VCaP (cell line): ENCODE data around the gene NPTXR.

Experiments
- H3K27ac ChIP-seq: fragments of 450-650 bp; 2 replicates; pipeline ENCODE4 v1.5.1; 2017
- TF ChIP-seq, protein P1 (sequence below): fragments of 450-650 bp; conservative IDR thresholded peaks from 2 replicates; pipeline ENCODE4 v1.5.1; 2017; ENCODE audit warnings: mild to moderate bottlenecking, moderate library complexity

NPTXR gene

DNA sequence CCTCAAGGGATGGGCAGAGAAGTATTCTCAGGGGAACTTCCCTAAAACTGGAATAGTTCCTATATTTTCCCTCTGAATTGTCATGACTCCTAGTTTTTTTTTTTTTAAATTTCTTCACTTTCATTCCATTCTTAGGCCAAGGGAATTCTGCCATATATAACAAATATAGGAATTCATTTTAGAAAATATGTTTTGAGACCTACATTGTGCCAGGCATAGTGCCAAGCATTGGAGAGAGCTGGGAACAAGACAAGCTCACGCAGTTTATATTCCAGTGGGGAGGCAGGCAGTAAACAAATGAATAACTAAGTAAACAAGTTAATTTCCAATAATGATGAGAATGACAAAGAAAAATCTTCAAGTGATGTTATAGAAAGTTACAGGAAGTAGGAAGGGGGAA, 2.6 kb upstream of the NPTXR start:
- no peak overlapping the region for H3K27ac ChIP-seq
- TF ChIP-seq, protein P1, sequence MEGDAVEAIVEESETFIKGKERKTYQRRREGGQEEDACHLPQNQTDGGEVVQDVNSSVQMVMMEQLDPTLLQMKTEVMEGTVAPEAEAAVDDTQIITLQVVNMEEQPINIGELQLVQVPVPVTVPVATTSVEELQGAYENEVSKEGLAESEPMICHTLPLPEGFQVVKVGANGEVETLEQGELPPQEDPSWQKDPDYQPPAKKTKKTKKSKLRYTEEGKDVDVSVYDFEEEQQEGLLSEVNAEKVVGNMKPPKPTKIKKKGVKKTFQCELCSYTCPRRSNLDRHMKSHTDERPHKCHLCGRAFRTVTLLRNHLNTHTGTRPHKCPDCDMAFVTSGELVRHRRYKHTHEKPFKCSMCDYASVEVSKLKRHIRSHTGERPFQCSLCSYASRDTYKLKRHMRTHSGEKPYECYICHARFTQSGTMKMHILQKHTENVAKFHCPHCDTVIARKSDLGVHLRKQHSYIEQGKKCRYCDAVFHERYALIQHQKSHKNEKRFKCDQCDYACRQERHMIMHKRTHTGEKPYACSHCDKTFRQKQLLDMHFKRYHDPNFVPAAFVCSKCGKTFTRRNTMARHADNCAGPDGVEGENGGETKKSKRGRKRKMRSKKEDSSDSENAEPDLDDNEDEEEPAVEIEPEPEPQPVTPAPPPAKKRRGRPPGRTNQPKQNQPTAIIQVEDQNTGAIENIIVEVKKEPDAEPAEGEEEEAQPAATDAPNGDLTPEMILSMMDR = no peak

DNA sequence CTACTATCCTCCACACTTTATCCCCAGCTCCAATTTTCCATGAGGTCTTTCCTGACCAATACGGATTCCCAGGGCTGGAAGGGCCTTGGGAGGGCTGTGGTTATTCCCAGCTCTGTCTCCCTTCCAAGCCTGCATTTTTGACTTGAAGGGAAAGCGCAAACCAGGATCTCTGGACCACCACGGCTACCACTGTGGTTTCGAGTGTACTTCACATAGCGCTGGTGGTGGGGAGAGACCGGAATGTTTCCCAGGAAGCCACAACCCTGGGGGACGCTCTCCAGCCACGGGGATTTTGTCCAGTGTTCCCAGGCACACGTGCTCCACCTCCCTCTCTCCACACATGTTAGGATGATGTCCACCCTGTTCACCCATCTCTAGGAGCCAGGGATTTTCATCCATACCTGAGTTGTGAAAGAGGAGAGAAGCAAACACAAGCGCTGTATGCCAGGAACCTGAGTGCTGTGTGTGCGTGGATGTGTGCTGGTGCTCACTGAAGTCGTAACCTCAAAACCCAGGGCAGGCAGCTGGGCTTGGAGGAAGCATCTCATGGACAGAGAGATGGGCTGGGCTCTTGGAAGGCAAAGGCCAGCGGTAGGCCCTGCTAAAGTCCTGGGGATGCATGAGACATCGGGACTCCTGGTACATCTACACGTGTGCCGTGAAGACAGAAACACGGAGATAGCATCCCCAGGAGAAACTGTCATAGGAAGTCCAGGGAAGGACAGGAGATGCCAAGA, 1.3 kb upstream of the NPTXR start:
- H3K27ac ChIP-seq = no peak overlapping the region
- TF ChIP-seq, protein P1 = no peak

DNA sequence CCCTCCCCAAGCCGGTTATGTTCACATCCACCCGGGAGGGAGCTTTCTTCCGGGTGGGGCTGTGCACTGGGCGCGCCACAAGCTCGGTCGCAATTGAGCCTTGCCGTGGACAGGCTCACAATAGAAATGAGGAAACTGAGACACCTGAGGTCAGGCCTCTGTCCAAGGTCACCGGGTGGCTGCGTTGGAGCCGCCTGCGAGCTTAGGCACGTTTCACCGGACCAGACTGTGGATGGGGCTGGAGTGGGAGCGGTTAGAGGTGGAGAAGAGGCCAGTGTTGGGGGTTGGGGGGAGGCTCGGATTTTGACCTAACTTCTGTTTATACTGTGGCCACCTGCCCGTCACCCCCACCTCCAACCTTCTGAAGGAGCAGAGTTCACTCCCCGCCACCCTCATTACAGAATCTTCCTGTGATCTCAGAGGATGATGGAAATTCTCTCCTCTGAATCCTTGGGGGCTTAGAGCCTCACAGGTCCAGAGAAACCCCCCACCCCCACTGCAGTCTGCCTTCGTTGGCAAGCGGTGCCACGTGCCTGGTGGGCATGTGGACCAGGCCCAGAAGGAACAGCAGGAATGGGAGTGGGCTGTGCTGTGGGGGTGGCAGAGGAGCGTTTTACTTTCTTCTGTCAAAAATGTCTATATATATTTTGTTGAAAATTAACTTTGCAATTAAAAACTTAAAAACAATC, 631 bp upstream of the NPTXR start:
- H3K27ac ChIP-seq = peak overlapping the region; percentile 67; the same call in 1 of the 2 replicates
- TF ChIP-seq, protein P1 = no peak

DNA sequence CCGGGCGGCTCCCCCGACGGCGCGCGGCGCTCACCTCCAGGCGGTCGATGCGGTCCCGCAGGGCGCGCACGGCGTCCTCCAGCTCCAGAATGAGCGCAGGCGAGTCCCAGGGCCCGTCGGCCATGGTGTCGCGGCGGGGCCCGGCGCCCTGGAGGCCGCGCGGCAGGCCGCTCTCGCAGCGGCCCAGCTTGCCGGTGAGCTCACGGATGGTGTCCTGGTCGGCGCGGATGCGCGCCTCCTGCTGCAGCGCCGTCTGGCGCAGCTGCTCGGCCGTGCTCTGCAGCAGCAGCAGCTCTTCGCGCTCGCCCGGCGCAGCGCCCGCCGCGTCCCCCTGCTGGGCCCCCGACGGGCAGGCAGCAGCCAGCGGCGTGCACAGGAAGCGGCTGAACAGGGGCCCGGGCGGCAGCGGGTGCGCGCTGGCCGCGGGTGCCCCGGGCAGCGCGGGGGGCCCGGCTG, 599 bp downstream of the NPTXR start:
- peak overlapping the region; percentile 67 for H3K27ac ChIP-seq
- TF ChIP-seq, protein P1 = peak; percentile 56

DNA sequence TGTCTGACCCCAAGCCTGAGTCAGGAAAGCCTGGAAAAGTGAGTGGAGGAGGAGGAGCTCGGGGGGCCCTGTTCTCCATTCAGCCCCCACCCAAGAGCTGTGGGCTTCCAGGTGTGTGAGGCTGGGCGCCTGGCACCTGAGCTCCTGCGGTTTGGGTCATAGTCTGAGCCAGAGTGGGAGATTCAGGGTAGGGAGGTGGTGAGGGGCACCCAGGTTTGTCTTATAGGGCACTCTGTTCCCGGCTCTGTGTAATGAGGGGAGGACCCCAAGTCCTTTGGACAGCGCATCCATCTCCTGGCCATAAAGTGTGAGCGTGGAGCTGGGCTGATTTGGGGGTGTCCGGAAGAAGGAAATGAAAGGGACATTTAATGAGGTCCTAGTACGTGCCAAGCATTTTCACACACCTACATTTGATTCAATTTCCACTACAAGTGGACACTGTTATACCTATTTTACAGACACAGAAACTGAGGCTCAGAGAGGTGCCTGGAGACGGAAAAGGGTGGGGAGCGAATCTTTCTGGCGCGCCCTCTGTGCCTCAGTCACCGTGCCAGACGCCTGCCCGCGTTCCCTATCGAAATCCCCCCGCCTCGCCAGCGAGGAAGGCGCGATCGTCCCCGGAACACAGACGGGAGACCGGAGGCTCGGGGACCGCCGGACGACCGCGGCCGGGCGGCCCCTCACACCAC, 1.2 kb downstream of the NPTXR start:
- H3K27ac ChIP-seq = peak overlapping the region; percentile 67

DNA sequence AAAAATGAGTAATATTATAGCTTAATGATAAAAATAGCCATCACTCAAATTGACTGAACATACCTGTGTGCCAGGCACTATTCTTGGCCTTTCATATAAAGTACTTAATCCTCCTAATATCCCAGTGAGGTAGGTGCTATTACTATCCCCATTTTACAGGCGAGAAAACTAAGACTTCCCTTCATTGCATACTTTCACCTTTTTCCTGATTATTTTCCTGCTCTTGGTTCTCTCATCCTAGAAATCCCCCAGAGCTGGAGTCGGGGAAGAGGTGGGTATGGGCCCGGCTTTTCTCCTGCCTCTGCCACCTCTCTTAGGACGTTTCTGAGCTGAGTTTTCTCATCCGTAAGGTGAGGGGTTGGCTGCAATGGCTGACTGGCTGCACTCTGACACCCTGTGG, 2.2 kb downstream of the NPTXR start:
- H3K27ac ChIP-seq = no peak overlapping the region

More for the DNA sequence above, 1.2 kb downstream of the NPTXR start:
- TF ChIP-seq, protein P1 = no peak

More for the DNA sequence above, 2.2 kb downstream of the NPTXR start:
- TF ChIP-seq, protein P1 = no peak
